ENCODE measurements around the gene CCNL2. TPM values are rescaled to one million over a fixed set of nuclear protein-coding genes. Genes with fewer than 3 reads are reported as not detected.
"Not testable (repeated sequence)": the region's sequence is repeated elsewhere in the genome, so short reads cannot be mapped to it uniquely, and the experiment has no call there.

Gene CCNL2
- total RNA-seq, 1 donor from 2014 or later, result 46.1 TPM

- H3K27ac ChIP-seq (replicated peaks), result peak overlapping the region; percentile 78
- intact Hi-C loops (cut with micrococcal nuclease), result no loop called here
- H3K4me1 ChIP-seq, result peaks cover 17% of the 10 kb centered on the region
- no peaks in the 10 kb centered on the region for H3K36me3 ChIP-seq
- H3K4me3 ChIP-seq, result peak overlapping the region; percentile 64
- no peak for DNase-seq
- no peaks in the 10 kb centered on the region for H3K27me3 ChIP-seq (ENCODE audit: low read depth)
- H3K9me3 ChIP-seq (replicated peaks), result no peaks in the 10 kb centered on the region
- peak; percentile 27 for TF ChIP-seq CTCF (IDR thresholded peaks at IDR 0.05; ENCODE audit: borderline replicate concordance)
Observed at GRCh38 chr1:1419813-1420653, 20.9 kb upstream of the CCNL2 start.

DNA sequence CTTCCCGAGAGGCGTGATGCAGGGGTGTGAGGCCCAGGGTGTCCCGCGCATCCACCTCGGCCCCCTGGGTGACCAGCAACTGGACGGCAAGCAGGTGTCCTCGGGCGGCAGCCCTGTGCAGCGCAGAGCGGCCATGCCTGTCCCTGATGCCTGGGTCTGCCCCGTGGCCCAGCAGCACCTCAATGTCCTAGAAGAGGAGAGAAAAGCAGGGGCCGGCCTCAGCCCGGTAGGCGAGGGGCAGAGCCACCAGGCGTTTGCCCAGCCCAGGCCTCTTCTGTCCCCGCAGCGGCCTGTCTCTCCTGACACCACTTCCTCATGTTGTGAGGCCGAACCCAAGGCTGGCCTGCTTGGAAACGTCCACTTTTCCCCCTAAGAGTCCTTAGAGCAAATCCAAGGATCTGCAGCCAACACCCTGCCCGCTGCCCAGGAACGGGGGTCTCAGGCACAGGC is 20.3 kb upstream of the CCNL2 start:
- TF ChIP-seq CTCF (IDR thresholded peaks at IDR 0.05; ENCODE audit: borderline replicate concordance), result no peak
- H3K4me1 ChIP-seq, result peaks cover 17% of the 10 kb centered on the region
- no peak for DNase-seq

DNA sequence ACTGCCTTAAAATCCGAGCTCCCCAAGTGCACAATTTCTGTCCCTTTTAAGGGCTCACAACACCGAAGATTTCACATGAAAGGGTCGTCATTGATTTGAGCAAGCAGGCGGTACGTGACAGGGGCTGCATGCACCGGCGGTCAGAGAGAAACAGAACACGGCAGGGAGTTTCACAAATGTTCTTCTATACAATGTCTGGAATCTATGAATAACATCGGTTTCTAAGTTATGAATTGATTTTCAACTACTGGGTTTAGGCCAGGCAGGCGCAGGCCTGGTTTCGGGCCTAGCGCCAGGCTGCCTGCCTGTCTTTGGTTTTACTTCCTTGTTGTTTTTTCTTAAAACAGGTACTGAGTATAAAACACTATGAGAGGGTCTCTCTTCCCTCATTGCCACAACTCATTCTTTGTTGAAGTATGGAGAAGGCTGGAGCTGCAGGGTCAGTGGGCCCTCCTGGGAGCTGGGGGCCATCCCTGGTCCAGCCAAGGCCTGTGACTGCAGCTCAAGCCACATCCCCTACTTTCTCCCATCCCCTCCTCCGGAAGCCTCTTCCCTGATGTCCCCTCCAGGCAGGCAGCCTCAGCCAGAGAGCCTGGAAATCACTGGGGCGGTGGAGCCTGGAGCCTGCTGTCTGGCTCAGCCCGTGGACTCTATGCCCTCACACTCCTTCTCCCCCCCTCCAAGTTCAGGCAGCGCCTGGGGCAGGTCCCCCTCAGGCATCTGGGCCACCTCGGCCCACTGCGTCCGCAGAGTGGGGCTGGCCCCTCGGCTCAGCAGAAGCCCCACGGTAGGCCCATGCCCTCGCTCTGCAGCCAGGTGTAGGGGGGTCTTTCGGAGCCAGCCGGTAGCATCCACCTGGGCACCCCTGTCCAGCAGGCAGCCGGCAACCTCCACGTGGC is 19.6 kb upstream of the CCNL2 start:
- DNase-seq, result no peak
- no peak overlapping the region for H3K27ac ChIP-seq (replicated peaks)
- no peak for TF ChIP-seq CTCF (IDR thresholded peaks at IDR 0.05; ENCODE audit: borderline replicate concordance)
- no peaks in the 10 kb centered on the region for H3K9me3 ChIP-seq (replicated peaks)
- no peaks in the 10 kb centered on the region for H3K27me3 ChIP-seq (ENCODE audit: low read depth)
- peaks cover 17% of the 10 kb centered on the region for H3K4me1 ChIP-seq
- intact Hi-C loops (cut with micrococcal nuclease), result no loop called here
- no peaks in the 10 kb centered on the region for H3K36me3 ChIP-seq
- no peak overlapping the region for H3K4me3 ChIP-seq

More for the DNA sequence above, 20.3 kb upstream of the CCNL2 start:
- Histone ChIP-seq H3K27ac (replicated peaks) (peak overlapping the region; percentile 78), H3K36me3 (no peaks in the 10 kb centered on the region), H3K4me3 (peak overlapping the region; percentile 64), H3K27me3 (ENCODE audit: low read depth) (no peaks in the 10 kb centered on the region), H3K9me3 (replicated peaks) (no peaks in the 10 kb centered on the region)
- intact Hi-C loops (cut with micrococcal nuclease), result no loop called here

- H3K36me3 ChIP-seq; intact Hi-C loops (cut with micrococcal nuclease); H3K4me3 ChIP-seq; DNase-seq; H3K27ac ChIP-seq (replicated peaks); H3K27me3 ChIP-seq (ENCODE audit: low read depth); H3K9me3 ChIP-seq (replicated peaks): not testable (repeated sequence)
- H3K4me1 ChIP-seq, result peaks cover 17% of the 10 kb centered on the region
Observed at GRCh38 chr1:1417825-1418463, 18.8 kb upstream of the CCNL2 start.

- peaks cover 17% of the 10 kb centered on the region for H3K4me1 ChIP-seq
- intact Hi-C loops (cut with micrococcal nuclease); H3K27me3 ChIP-seq (ENCODE audit: low read depth); H3K9me3 ChIP-seq (replicated peaks); H3K36me3 ChIP-seq; H3K27ac ChIP-seq (replicated peaks); DNase-seq; H3K4me3 ChIP-seq: not testable (repeated sequence)
Observed at GRCh38 chr1:1417396-1417795, 18.3 kb upstream of the CCNL2 start.

DNA sequence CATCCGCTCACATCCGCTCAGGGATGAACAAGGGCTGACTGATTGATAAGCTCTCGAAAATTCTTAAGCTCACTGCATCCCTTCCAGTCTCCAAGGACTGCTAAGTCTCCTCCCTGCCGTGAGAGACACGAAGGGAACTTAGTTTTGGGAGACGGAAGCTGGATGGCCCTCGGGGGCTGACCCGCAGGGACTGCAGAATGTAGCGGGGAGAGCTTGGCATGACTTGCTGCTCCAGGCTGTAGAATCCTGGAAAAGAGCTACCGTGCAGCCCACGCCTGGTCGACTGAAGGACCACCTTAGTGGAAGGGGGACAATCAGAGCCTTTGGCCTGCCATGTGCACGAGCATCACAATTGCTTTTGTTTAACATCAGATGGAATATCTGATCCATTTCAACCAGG is 16.6 kb upstream of the CCNL2 start:
- no peak overlapping the region for H3K4me3 ChIP-seq
- no peak for DNase-seq
- no peaks in the 10 kb centered on the region for H3K27me3 ChIP-seq (ENCODE audit: low read depth)
- no peaks in the 10 kb centered on the region for H3K36me3 ChIP-seq
- no peak for TF ChIP-seq CTCF (IDR thresholded peaks at IDR 0.05; ENCODE audit: borderline replicate concordance)
- peaks cover 13% of the 10 kb centered on the region for H3K4me1 ChIP-seq
- intact Hi-C loops (cut with micrococcal nuclease), result no loop called here
- H3K9me3 ChIP-seq (replicated peaks), result no peaks in the 10 kb centered on the region
- H3K27ac ChIP-seq (replicated peaks), result no peak overlapping the region

GRCh38 chr1:1412311-1412902 is 13.3 kb upstream of the CCNL2 start:
- peaks cover 24% of the 10 kb centered on the region for H3K4me1 ChIP-seq
- H3K9me3 ChIP-seq (replicated peaks); H3K27me3 ChIP-seq (ENCODE audit: low read depth); H3K27ac ChIP-seq (replicated peaks); H3K36me3 ChIP-seq; intact Hi-C loops (cut with micrococcal nuclease); H3K4me3 ChIP-seq; DNase-seq: not testable (repeated sequence)
